PC-3 (cell line): ENCODE results near the gene CD320.

Experiments used
- EZH2 ChIP-seq: fragments of 300-600 bp; sonication (generic); IDR thresholded peaks from one replicate; pipeline ENCODE4 v1.6.1; 2017; ENCODE audit warnings: antibody characterized with exemption, mild to moderate bottlenecking, low read length; ENCODE audit not compliant: unreplicated experiment
- EZH2phosphoT487 ChIP-seq: fragments of 300-600 bp; sonication (generic); IDR thresholded peaks from 2 replicates; pipeline ENCODE4 v1.6.1; 2018; ENCODE audit warnings: mild to moderate bottlenecking, antibody characterized with exemption, low read length, borderline replicate concordance
- TF ChIP-seq, protein P1 (sequence below): fragments of 300-600 bp; sonication (generic); conservative IDR thresholded peaks from 2 replicates; pipeline ENCODE4 v1.5.1; 2017; ENCODE audit warnings: antibody characterized with exemption, low read depth, mild to moderate bottlenecking, low read length

DNA sequence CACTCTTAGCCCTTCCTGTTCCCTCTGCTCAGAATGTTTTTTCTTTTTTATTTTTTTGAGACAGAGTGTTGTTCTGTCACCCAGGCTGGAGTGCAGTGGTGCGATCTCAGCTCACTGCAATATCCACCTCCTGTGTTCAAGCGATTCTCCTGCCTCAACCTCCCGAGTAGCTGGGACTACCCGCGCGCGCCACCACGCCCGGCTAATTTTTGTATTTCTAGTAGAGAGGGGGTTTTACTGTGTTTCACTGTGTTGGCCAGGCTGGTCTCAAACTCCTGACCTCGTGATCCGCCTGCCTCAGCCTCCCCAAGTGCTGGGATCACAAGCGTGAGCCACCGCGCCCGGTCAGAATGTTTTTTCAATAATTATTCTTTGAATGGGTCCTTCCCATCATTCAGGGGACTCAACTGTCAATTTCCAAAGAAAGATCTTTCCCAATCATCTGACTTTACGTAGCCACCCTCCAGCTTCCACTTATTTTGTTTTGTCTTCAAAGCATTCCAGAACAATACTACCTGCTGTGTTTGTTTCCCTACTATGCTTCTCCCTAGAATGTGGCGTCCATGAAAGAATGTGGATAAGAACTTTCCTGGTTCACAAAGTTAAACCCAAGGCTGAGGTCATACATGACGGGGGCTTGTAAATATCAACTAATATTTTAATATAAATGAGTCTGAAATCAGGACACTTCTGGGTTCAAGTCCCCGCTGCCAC, 11.8 kb upstream of the CD320 start:
- TF ChIP-seq, protein P1, sequence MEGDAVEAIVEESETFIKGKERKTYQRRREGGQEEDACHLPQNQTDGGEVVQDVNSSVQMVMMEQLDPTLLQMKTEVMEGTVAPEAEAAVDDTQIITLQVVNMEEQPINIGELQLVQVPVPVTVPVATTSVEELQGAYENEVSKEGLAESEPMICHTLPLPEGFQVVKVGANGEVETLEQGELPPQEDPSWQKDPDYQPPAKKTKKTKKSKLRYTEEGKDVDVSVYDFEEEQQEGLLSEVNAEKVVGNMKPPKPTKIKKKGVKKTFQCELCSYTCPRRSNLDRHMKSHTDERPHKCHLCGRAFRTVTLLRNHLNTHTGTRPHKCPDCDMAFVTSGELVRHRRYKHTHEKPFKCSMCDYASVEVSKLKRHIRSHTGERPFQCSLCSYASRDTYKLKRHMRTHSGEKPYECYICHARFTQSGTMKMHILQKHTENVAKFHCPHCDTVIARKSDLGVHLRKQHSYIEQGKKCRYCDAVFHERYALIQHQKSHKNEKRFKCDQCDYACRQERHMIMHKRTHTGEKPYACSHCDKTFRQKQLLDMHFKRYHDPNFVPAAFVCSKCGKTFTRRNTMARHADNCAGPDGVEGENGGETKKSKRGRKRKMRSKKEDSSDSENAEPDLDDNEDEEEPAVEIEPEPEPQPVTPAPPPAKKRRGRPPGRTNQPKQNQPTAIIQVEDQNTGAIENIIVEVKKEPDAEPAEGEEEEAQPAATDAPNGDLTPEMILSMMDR, result no peak
- TF ChIP-seq EZH2 (no peak), EZH2phosphoT487 (no peak)
